Cortex of kidney (tissue), 1 donor: ENCODE data around the gene HSDL1.
"Not testable (repeated sequence)": the region's sequence is repeated elsewhere in the genome, so short reads cannot be mapped to it uniquely, and the experiment has no call there.

ENCODE experiments used
- DNase-seq: peaks from one replicate; lab custom pipeline; 2025; lab: John Stamatoyannopoulos, UW

HSDL1 gene

GRCh38 chr16:84138824-84139627 is 6.0 kb downstream of the HSDL1 start:
- DNase-seq, result no peak

- DNase-seq, result no peak
These were observed 6.5 kb downstream of the HSDL1 start for GRCh38 chr16:84138500-84138823.

GRCh38 chr16:84137769-84138357 is 7.1 kb downstream of the HSDL1 start:
- no peak for DNase-seq

- no peak for DNase-seq
These were observed 7.7 kb downstream of the HSDL1 start for GRCh38 chr16:84137287-84137686.

- no peak for DNase-seq
These were observed 8.4 kb downstream of the HSDL1 start for GRCh38 chr16:84136331-84137125.

- no peak for DNase-seq
These were observed 12.3 kb downstream of the HSDL1 start for GRCh38 chr16:84132527-84133285.

GRCh38 chr16:84131117-84131516 is 13.9 kb downstream of the HSDL1 start:
- no peak for DNase-seq

GRCh38 chr16:84124257-84125073 is 20.5 kb downstream of the HSDL1 start:
- no peak for DNase-seq

- DNase-seq, result no peak
These were observed 24.0 kb downstream of the HSDL1 start for GRCh38 chr16:84121007-84121406.

GRCh38 chr16:84120023-84120422 is 25.0 kb downstream of the HSDL1 start:
- no peak for DNase-seq

GRCh38 chr16:84119368-84119767 is 25.6 kb downstream of the HSDL1 start:
- DNase-seq, result no peak

GRCh38 chr16:84118315-84118714 is 26.7 kb downstream of the HSDL1 start:
- DNase-seq, result not testable (repeated sequence)

GRCh38 chr16:84117494-84117843 is 27.5 kb downstream of the HSDL1 start:
- DNase-seq, result no peak

- peak; percentile 95 for DNase-seq
These were observed 28.1 kb downstream of the HSDL1 start, which contains the start of gene MBTPS1 for GRCh38 chr16:84116720-84117493. TSS of gene MBTPS1 (minus strand) at chr16:84116942. CDS start at chr16:84101783, 15,159 bp downstream.

- no peak for DNase-seq
These were observed 28.9 kb downstream of the HSDL1 start for GRCh38 chr16:84115919-84116719.

- not testable (repeated sequence) for DNase-seq
These were observed 33.0 kb downstream of the HSDL1 start for GRCh38 chr16:84111949-84112348.

GRCh38 chr16:84111525-84111924 is 33.5 kb downstream of the HSDL1 start:
- DNase-seq, result no peak

- no peak for DNase-seq
These were observed 34.5 kb downstream of the HSDL1 start for GRCh38 chr16:84110527-84110926.

- DNase-seq, result no peak
These were observed 35.2 kb downstream of the HSDL1 start for GRCh38 chr16:84109598-84110335.
